Upper lobe of right lung (tissue), 1 donor: ENCODE measurements around the gene ROR2. TPM values are rescaled to one million over a fixed set of nuclear protein-coding genes. Genes with fewer than 3 reads are reported as not detected.
A peak's percentile ranks its signal among the peaks of the same experiment; 100 is the strongest.

ENCODE experiments used
- ATAC-seq: fragments of 200-7000 bp; cut with Tn5 transposase; one replicate; pipeline ENCODE4 v1.9.1; 2020; ENCODE audit warnings: mild to moderate bottlenecking, moderate library complexity
- DNase-seq: peaks from one replicate; pipeline ENCODE4 v3.0.0-alpha.2; 2020
- H3K27ac ChIP-seq: fragments of 200-600 bp; one replicate; pipeline ENCODE4 v1.8.0; 2022
- H3K27me3 ChIP-seq: fragments of 200-600 bp; one replicate; pipeline ENCODE4 v1.8.0; 2022; ENCODE audit warnings: mild to moderate bottlenecking
- H3K36me3 ChIP-seq: fragments of 200-600 bp; one replicate; pipeline ENCODE4 v1.8.0; 2022
- H3K4me1 ChIP-seq: fragments of 200-600 bp; one replicate; pipeline ENCODE4 v1.8.0; 2022
- H3K4me3 ChIP-seq: fragments of 200-600 bp; one replicate; pipeline ENCODE4 v1.8.0; 2022; ENCODE audit warnings: mild to moderate bottlenecking
- H3K9me3 ChIP-seq: fragments of 200-600 bp; one replicate; pipeline ENCODE4 v1.8.0; 2022
- CTCF ChIP-seq: fragments of 200-600 bp; IDR thresholded peaks from one replicate; pipeline ENCODE4 v1.8.0; 2022; ENCODE audit warnings: antibody characterized with exemption
- intact Hi-C: fragments of 100-400 bp; cut with DNase I; formaldehyde crosslinking; loops from one replicate; pipeline ENCODE4 v1.11.0; 2022
- total RNA-seq: library from RNA; stranded (reverse); fragmentation: NEBNext Ultra II Directional; extraction: Animal tissue kit (Norgen Biotek cat#: 25700); gene quantifications from one replicate; pipeline ENCODE4 v1.2.1, GENCODE V29; 2021
- donor health status: DM: no; HTN: yes; CAD: no; lungs with severe emphysema.

ROR2 gene
- total RNA-seq, 1 donor from 2014 or later = 5.5 TPM

GRCh38 chr9:91735049-91735448 is 215.0 kb downstream of the ROR2 start:
- TF ChIP-seq CTCF = no peak
- H3K36me3 ChIP-seq = no peaks in the 10 kb centered on the region
- ATAC-seq (no peak), DNase-seq (no peak)
- no peaks in the 10 kb centered on the region for H3K9me3 ChIP-seq
- H3K27ac ChIP-seq = no peak overlapping the region
- H3K4me3 ChIP-seq = no peak overlapping the region
- H3K4me1 ChIP-seq = no peaks in the 10 kb centered on the region
- intact Hi-C loops = no loop called here
- no peaks in the 10 kb centered on the region for H3K27me3 ChIP-seq

DNA sequence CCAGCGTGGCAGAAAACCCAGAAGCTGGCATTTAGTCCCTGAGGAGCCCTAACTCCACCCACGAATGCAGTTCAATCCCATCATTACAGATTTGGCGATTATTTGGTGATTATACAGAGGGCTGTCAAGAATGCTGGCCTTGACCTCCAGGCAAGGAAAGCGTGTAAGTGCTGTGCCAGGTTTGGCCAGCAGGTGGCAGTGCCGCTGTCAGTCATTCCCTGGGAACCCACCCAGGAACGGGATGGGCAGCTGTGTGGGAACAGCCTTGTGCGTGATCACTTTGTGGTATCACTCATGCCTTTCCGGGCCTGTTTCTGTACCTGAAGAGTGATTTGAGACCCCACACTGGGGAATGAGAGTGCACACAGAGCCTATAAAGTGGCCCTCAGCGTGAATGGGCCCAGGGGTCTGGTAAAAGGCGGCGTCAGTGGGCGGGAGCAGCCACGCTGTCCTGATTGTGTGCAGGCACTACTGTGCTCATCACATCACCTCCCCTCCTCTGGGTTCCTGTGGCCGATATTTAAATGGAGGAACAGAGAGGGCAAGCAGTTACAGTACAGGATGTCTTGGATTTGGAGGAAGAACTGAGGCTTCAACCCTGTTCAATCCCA is 215.6 kb downstream of the ROR2 start:
- Histone ChIP-seq H3K36me3 (no peaks in the 10 kb centered on the region), H3K27me3 (no peaks in the 10 kb centered on the region), H3K4me3 (no peak overlapping the region), H3K4me1 (no peaks in the 10 kb centered on the region), H3K9me3 (no peaks in the 10 kb centered on the region), H3K27ac (no peak overlapping the region)
- ATAC-seq (peak; percentile 77), DNase-seq (peak; percentile 83)
- intact Hi-C loops = no loop called here
- TF ChIP-seq CTCF = peak; percentile 98

- no peaks in the 10 kb centered on the region for H3K4me1 ChIP-seq
- no peaks in the 10 kb centered on the region for H3K9me3 ChIP-seq
- ATAC-seq = no peak
- intact Hi-C loops = no loop called here
- no peak overlapping the region for H3K4me3 ChIP-seq
- H3K27me3 ChIP-seq = no peaks in the 10 kb centered on the region
- no peak for DNase-seq
- no peaks in the 10 kb centered on the region for H3K36me3 ChIP-seq
- no peak overlapping the region for H3K27ac ChIP-seq
- TF ChIP-seq CTCF = no peak
Measured at GRCh38 chr9:91733006-91733624, 216.9 kb downstream of the ROR2 start.

- H3K9me3 ChIP-seq = no peaks in the 10 kb centered on the region
- DNase-seq (no peak), ATAC-seq (no peak)
- no peaks in the 10 kb centered on the region for H3K4me1 ChIP-seq
- no peaks in the 10 kb centered on the region for H3K36me3 ChIP-seq
- H3K27ac ChIP-seq = no peak overlapping the region
- H3K4me3 ChIP-seq = no peak overlapping the region
- no peak for TF ChIP-seq CTCF
- intact Hi-C loops = no loop called here
- no peaks in the 10 kb centered on the region for H3K27me3 ChIP-seq
Measured at GRCh38 chr9:91732187-91733005, 217.6 kb downstream of the ROR2 start.

DNA sequence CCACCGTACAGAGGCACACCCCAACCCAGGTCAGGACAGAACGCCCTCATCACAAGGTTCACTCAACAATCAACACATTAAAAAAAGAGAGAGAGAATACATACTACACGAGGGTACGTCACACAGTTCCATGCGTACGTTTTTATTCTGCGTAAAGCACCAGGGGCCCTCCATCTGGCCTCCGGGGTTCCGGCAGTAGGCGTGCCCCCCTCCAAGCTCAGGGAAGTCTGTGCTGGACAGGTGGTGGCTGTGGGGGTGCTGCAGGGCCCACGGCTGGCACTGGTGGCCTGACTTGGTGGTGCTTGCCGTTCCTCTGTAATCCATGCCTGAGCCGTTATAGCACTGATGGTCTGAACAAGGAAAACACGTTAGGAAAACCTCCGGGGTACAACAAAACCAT is 219.2 kb downstream of the ROR2 start:
- no peak overlapping the region for H3K4me3 ChIP-seq
- H3K27me3 ChIP-seq = no peaks in the 10 kb centered on the region
- no peaks in the 10 kb centered on the region for H3K36me3 ChIP-seq
- H3K9me3 ChIP-seq = no peaks in the 10 kb centered on the region
- no peak for DNase-seq
- intact Hi-C loops = no loop called here
- no peak for ATAC-seq
- no peak overlapping the region for H3K27ac ChIP-seq
- TF ChIP-seq CTCF = no peak
- H3K4me1 ChIP-seq = no peaks in the 10 kb centered on the region
